ENCODE data around the gene KPNA6. TPM values are rescaled to one million over a fixed set of nuclear protein-coding genes. Genes with fewer than 3 reads are reported as not detected.

Gene KPNA6
- total and polyA plus RNA-seq, 2 donors (not counting 3 experiments of a cell fraction or from before 2014, with no cell fraction given) = 22.1 to 85.6 TPM

- peaks cover 7 to 10% of the 10 kb centered on the region in 2 experiments for H3K36me3 ChIP-seq (ENCODE audit: control insufficient read depth in 2 of 2, extremely low read depth in 1 of 2, insufficient read depth in 2 of 2, low read length in 2 of 2)
- H3K9ac ChIP-seq (replicated peaks; ENCODE audit: extremely low read depth, insufficient read depth, low read length) = peak overlapping the region; percentile 82
- peak overlapping the region; percentile 95 for H3K4me2 ChIP-seq (ENCODE audit: insufficient read depth, low read length)
- no peaks in the 10 kb centered on the region for H3K9me1 ChIP-seq (replicated peaks; ENCODE audit: control insufficient read depth, extremely low read depth, insufficient read depth, low read length)
- intact Hi-C loops (cut with micrococcal nuclease) (loop anchor here (1.0 to 2.0 kb wide), 4 partner anchors 36 to 322 kb away; partner anchors contain the start of genes BSDC1 and KPNA6), dilution Hi-C loops (cut with MboI; ENCODE audit: extremely low pct_ligation_motif_present, low sequenced_read_pairs) (no loop called here)
- H4K20me1 ChIP-seq (replicated peaks; ENCODE audit: control insufficient read depth, extremely low read depth, insufficient read depth, low read length) = no peaks in the 10 kb centered on the region
- no peaks in the 10 kb centered on the region for H3K27me3 ChIP-seq (ENCODE audit: control insufficient read depth in 2 of 2, insufficient read depth in 2 of 2, low read length in 2 of 2)
- no peaks in the 10 kb centered on the region for H3K9me3 ChIP-seq (replicated peaks; ENCODE audit: control insufficient read depth, insufficient read depth, low read length)
- H3K4me1 ChIP-seq (ENCODE audit: control insufficient read depth, extremely low read depth, insufficient read depth, low read length) = peaks cover 48% of the 10 kb centered on the region
- ChIA-PET CTCF (interaction anchor here (1.4 to 6.5 kb wide), 6 partner anchors 9 to 177 kb away, joined by 4 to 55 read pairs (median 6); partner anchors contain the start of gene KPNA6), POLR2A (interaction anchor here (0.5 to 2.1 kb wide), 6 partner anchors 9 to 59 kb away, joined by 3 to 8 read pairs (median 7); partner anchors contain the start of genes KHDRBS1 and KPNA6)
- no peak overlapping the region for H2AFZ ChIP-seq (ENCODE audit: low read depth, low read length)
- DNase-seq (ENCODE audit: low read depth, low spot score) (peak; percentile 95), FAIRE-seq (peak; percentile 74)
- peaks cover 30% of the 10 kb centered on the region for H3K79me2 ChIP-seq (ENCODE audit: control insufficient read depth, insufficient read depth, low read length)
- peak; percentile 84 for TF ChIP-seq JUN (IDR thresholded peaks at IDR 0.05; ENCODE audit: borderline replicate concordance, insufficient read depth, insufficient read length, low read depth)
- TF ChIP-seq MYC (IDR thresholded peaks at IDR 0.05; ENCODE audit: low read depth, low read length) = peak; percentile 2
- TF ChIP-seq MAX (IDR thresholded peaks at IDR 0.05; ENCODE audit: insufficient read depth, insufficient read length) = no peak
- TF ChIP-seq FOS (IDR thresholded peaks at IDR 0.05; ENCODE audit: borderline replicate concordance, insufficient read depth, low read length) = peak; percentile 90
- peak; percentile 45 for TF ChIP-seq POLR2AphosphoS5 (IDR thresholded peaks at IDR 0.05; ENCODE audit: insufficient read depth, low read depth, low read length)
- TF ChIP-seq GATA2 (IDR thresholded peaks at IDR 0.05; ENCODE audit: insufficient read depth, insufficient read length, low read depth, low read length) = no peak
- H3K4me3 ChIP-seq (replicated peaks in 1 of 3; ENCODE audit: insufficient read depth in 1 of 3, low read depth in 1 of 3, low read length in 3 of 3) = peak overlapping the region; percentile 67 to 78 (median 74)
- H3K27ac ChIP-seq (ENCODE audit: insufficient read depth, low read depth, low read length) = peak overlapping the region; percentile 93
- TSS peak; percentile 90 for BruUV-seq (replicated peaks)
These were observed 35.9 kb upstream of the KPNA6 start for GRCh38 chr1:32071758-32072621.

Data from endothelial cell of umbilical vein (primary cell).